Myocyte (in vitro differentiated cells): Measurements from ENCODE around the gene MLLT6. TPM values are rescaled to one million over a fixed set of nuclear protein-coding genes. Genes with fewer than 3 reads are reported as not detected.

Experiments used
- DNase-seq: peaks from one replicate; pipeline ENCODE4 v3.0.0-alpha.2; 2012; ENCODE audit warnings: low read depth
- total RNA-seq: library from RNA; depleted of rRNA; stranded (reverse); fragments of >200 nt; gene quantifications from 2 replicates; pipeline ENCODE4 v1.2.3, GENCODE V29; 2014

Gene MLLT6
- total RNA-seq, 1 donor from 2014 or later = 42.7 TPM

- peak; percentile 85 for DNase-seq
These were observed 30.1 kb upstream of the MLLT6 start, which contains the start of gene EPOP for GRCh38 chr17:38674749-38675615. Gene EPOP (minus strand): TSS chr17:38674957. CDS start chr17:38674495, 462 bp downstream.

DNA sequence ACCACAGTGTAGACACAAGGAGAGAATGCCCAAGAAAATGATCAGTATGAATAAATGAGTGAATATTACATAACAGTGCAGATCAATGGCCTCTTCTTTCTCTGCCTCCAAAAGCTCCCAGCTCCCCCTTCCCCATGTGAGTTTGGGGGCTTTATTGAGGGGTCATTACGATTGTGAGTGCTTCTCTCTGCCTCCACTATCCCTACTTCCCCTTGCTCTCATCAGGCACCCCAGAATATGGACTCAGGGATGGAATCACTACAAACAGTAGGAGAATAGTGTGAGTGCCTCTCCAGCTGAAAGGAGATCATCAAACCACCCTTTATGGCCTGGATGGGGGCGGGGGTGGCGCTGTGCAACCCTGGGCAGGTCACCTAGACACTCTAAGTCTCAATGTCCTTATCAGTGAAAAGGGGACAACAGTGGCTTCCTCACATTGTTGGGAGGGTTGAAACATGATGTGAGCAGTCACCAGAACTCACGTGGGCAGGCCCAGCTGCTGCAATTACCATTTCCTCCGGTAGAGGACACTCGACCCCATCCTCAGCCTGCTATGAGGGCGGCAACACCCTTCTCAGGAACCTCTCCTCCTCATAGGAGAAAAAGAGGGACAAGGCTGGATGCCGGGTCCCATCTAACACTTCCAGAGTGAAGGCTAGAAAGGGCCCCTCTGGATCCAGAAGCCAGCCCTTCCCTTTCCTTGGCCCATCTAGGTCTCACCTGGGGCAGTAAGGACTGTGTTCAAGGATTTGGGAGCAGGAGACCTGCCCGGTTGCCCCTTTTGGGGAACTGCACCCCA is 28.2 kb upstream of the MLLT6 start:
- peak; percentile 90 for DNase-seq

DNA sequence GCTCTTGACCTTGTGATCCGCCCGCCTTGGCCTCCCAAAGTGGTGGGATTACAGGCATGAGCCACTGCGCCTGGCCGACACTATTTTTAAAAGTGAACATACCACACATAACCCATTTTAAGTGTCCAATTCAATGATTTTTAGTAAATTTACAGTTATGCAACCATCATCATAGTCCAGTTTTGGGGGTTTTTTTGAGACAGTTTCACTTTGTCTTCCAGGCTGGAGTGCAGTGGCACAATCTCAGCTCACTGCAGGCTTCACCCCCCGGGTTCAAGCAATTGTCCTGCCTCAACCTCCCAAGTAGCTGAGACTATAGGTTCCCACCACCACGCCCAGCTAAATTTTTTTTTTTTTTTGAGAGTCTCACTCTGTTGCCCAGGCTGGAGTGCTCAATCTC is 27.3 kb upstream of the MLLT6 start:
- DNase-seq = no peak

DNA sequence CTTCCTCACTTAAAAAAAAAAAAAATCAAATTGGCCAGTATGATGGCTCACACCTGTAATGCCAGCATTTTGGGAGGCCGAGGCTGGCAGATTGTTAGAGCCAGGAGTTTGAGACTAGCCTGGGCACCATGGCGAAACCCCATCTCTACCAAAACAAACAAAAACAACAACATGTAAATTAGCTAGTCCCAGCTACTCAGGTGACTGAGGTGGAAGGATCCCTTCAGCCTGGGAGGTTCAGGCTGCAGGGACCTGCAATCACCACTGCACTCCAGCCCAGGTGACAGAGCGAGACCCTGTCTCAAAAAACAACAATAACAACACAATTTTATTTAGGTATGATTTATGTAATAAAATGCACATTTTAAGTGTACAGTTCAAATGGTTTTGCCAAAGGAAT is 24.0 kb upstream of the MLLT6 start:
- no peak for DNase-seq

GRCh38 chr17:38685491-38685890 is 19.6 kb upstream of the MLLT6 start:
- DNase-seq = no peak

DNA sequence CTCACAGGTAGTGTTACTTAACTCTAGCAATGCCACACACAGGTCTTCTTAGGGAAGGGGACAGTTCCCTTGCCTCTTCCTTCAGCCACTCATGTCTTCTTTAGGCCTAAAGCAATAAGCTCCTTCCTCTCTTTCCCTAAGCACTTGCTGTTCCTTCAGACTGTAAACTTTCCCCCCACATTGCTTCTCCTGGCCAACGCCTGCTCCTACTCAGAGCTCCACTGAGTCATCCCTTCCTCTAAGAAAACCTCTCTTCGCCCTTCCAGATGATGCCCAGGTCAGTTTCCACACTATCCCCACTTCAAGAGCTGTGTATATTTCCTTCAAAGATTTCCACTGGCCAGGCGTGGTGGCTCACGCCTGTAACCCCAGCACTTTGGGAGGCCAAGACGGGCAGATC is 17.8 kb upstream of the MLLT6 start:
- DNase-seq = no peak

- DNase-seq = no peak
These were observed 14.7 kb upstream of the MLLT6 start for GRCh38 chr17:38690386-38690785.

DNA sequence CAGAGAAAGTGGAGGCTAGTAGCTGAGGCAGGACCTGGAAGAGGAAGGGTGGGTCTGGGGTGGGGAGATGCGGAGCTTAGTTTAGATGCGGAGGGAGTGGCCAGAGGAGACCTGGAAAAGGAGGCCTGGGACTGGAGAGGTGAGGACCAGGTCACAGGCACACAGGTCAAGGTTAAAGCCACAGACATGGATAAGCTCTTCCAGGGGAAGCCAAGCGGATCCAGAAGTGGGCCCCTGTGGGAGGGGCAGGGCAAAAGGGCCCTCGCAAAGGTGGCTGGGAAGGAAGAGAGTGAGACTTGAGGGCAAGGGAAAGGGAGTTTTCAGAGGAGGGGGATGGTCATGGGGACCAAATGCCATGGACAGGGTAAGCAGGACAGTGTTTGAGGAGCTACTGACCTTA is 13.9 kb upstream of the MLLT6 start:
- DNase-seq = no peak

- no peak for DNase-seq
These were observed 11.3 kb upstream of the MLLT6 start for GRCh38 chr17:38693700-38694329.

GRCh38 chr17:38697061-38697820 is 7.8 kb upstream of the MLLT6 start:
- DNase-seq = no peak

- DNase-seq = no peak
These were observed 6.3 kb upstream of the MLLT6 start for GRCh38 chr17:38698760-38699159.

- DNase-seq = no peak
These were observed 3.4 kb upstream of the MLLT6 start for GRCh38 chr17:38701504-38702165.

DNA sequence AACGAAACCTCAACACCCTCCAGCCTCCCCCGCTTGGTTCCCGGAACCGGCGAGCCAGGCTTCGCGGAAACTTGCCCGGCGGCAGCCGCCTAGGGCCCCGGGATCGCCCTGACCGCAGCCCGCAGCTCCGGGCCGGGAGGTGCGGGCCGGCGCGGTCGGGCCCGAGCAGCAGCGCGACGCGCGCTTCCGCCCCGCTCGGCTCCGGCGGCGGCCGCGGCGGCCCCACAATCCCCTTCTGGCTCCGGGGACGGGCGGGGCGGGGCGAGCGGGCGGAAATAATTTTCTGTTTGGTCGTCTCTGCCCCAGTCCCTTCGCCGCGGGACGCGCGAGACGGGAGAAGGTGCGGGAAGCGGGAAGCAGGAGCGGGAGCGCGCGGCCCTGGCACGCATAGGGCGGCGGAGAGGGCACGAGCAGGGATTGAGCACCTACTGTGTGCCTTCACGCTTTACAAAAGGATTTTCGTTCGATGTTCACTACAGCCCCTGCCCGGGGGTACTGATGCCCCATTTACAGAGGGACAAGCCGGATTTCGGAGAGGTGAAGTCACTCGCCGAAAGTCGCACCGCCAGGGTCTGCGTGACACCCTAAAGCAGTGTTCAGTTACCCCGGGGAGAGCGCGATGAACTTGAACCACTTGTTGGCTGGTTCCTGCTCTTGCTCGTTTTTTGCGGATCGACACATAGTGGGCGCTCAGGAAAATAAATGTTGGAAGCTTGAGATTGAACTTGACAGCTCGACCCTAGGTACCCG is 2.7 kb upstream of the MLLT6 start:
- DNase-seq = peak; percentile 91

GRCh38 chr17:38702916-38703741 is 1.9 kb upstream of the MLLT6 start:
- no peak for DNase-seq

GRCh38 chr17:38703742-38704605 is 1.1 kb upstream of the MLLT6 start:
- DNase-seq = peak; percentile 33

DNA sequence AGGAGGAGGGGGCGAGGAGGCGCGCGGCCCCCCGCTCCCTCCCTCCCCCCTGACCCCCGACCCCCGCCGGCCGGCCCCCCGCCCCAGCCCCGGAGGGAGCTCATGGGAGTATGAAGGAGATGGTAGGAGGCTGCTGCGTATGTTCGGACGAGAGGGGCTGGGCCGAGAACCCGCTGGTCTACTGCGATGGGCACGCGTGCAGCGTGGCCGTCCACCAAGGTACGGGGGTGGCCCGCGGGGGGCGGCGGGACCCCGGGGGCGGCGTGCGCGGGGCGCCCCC is 390 bp downstream of the MLLT6 start:
- no peak for DNase-seq

DNA sequence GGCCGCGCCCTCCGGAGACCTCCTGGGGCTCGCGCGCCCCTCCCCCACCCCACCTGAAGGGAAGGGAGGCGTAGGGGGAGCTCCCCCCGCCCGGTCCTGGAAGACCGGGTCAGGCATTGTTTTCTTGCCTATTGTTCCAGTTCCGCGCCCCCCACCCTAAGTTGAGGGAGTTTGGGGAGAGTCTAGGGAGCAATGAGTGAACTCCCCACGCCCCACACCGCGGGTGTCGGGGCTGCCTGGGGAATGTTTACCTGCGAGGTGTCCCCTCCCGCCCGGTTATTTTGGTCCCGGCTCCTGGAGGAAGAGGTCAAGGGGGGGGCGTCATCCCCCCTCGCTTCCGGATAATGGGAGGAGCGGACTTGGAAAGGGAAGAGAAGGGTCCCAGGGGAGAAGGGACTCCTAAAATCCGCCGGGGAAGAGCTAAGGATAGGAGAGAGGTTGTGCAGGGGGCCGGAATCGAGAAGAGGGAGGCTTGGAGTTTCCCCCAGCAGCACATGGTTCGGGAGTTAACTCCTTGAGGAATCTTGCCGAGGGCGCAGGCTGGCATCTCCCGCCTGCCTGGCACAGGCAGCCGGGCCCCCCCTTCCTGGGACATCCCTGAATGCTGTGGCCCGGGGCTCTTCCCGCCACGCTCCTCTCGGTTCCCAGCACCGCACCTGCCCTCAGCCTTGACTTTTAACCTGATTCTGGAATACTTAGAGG is 881 bp downstream of the MLLT6 start:
- peak; percentile 47 for DNase-seq
